GM12873 (cell line): ENCODE results near the gene C4orf46.

Source experiments
- TF ChIP-seq, protein P1 (sequence below): IDR thresholded peaks from 2 replicates; pipeline ENCODE4 v1.5.1; 2012; ENCODE audit warnings: low read depth, mild to moderate bottlenecking, moderate library complexity, low read length, control low read depth; ENCODE audit not compliant: insufficient read depth; ENCODE audit errors: missing control alignments

C4orf46 gene

DNA sequence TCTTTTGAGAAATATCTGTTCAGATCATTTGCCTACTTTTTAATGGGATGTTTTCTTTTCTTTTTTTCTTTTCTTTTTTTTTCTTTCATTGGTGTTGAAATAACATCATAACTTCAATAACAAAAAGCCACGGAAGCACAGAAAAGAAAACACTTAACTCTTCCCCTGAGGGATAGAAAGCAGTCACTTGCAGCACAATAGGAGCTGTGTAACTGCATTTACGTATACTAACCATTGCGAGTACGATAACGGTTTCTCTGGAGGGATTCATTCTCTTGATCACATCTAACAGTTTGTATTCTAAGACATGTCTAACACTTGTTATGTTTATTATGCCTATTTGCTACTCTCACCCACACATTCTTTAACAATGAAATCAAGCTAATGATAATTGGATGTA, 27.3 kb downstream of the C4orf46 start:
- TF ChIP-seq, protein P1, sequence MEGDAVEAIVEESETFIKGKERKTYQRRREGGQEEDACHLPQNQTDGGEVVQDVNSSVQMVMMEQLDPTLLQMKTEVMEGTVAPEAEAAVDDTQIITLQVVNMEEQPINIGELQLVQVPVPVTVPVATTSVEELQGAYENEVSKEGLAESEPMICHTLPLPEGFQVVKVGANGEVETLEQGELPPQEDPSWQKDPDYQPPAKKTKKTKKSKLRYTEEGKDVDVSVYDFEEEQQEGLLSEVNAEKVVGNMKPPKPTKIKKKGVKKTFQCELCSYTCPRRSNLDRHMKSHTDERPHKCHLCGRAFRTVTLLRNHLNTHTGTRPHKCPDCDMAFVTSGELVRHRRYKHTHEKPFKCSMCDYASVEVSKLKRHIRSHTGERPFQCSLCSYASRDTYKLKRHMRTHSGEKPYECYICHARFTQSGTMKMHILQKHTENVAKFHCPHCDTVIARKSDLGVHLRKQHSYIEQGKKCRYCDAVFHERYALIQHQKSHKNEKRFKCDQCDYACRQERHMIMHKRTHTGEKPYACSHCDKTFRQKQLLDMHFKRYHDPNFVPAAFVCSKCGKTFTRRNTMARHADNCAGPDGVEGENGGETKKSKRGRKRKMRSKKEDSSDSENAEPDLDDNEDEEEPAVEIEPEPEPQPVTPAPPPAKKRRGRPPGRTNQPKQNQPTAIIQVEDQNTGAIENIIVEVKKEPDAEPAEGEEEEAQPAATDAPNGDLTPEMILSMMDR: no peak

DNA sequence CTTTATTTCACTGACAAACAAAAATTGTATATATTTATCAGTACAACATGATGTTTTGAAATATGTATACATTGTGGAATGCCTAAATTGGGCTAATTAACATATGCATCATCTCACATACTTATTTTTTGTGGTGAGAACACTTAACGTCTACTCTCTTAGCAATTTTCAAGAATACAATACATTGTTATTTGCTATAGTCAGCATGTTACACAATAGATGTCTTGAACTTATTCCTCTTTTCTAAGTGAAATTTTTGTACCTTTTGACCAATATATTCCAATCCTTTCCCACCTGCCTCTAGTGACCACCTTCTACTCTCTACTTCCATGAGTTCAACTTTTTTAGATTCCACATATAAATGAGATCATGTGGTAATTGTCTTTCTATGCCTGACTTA, 35.1 kb downstream of the C4orf46 start:
- TF ChIP-seq, protein P1: no peak

- TF ChIP-seq, protein P1: no peak
These were observed 40.8 kb downstream of the C4orf46 start for GRCh38 chr4:158630893-158631292.

- TF ChIP-seq, protein P1: no peak
These were observed 46.1 kb downstream of the C4orf46 start for GRCh38 chr4:158625544-158625943.

GRCh38 chr4:158624889-158625478, 46.7 kb downstream of the C4orf46 start:
- TF ChIP-seq, protein P1: peak; percentile 71

DNA sequence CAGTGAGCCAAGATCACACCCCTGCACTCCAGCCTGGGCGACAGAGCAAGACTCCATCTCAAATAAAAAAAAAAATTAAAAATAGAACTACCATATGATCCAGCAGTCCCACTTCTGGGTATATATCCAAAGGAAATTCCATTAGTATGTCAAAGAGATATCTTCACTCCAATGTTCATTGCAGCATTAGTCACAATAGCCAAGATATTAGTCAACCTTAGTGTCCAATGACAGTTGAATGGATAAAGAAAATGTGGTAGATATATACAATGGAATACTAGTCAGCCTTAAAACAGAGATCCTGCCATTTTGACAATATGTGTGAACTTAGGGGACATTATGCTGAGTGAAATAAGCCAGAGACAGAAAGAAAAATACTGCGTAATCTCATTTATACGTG, 49.4 kb downstream of the C4orf46 start:
- TF ChIP-seq, protein P1: no peak

- TF ChIP-seq, protein P1: no peak
These were observed 50.0 kb downstream of the C4orf46 start for GRCh38 chr4:158621729-158622128.

- TF ChIP-seq, protein P1: no peak
These were observed 53.7 kb downstream of the C4orf46 start for GRCh38 chr4:158617956-158618355.
